ENCODE data around the gene COLEC12. TPM values are rescaled to one million over a fixed set of nuclear protein-coding genes. Genes with fewer than 3 reads are reported as not detected.

COLEC12 gene
- total and polyA plus RNA-seq, 2 experiments from 2014 or later = 23.2 to 28.3 TPM

DNA sequence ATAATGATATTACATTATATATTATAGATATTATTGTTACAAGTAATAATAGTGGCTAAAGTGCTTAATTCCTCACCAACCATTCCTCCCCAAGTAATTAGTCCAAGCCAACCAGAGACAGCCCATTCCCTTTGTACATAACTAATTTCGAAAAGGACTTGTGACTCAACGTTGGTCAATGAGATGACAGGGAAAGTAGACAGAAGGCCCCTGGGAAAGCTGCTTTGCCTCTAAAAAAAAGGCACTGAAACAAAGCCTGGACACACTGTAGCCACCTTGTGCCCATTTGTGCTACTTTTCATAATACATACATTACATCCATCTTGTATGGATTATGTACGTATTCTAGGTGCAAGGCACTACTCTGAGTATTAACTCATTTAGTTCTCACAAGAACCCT, 28.8 kb downstream of the COLEC12 start:
- Histone ChIP-seq H3K9me3 (ENCODE audit: low read depth) (no peaks in the 10 kb centered on the region), H3K79me2 (no peaks in the 10 kb centered on the region), H2AFZ (no peak overlapping the region), H3K4me3 (no peak overlapping the region), H3K4me1 (ENCODE audit: insufficient read depth) (peaks cover 16% of the 10 kb centered on the region), H4K20me1 (ENCODE audit: insufficient read depth, poor library complexity, severe bottlenecking) (no peaks in the 10 kb centered on the region), H3K4me2 (no peak overlapping the region), H3K36me3 (replicated peaks; ENCODE audit: insufficient read depth, low read depth) (no peaks in the 10 kb centered on the region), H3K27ac (no peak overlapping the region), H3K9me2 (replicated peaks; ENCODE audit: insufficient read depth) (no peaks in the 10 kb centered on the region), H3K27me3 (no peaks in the 10 kb centered on the region)
- 89% methylated on average over 3 of the region's 3 CpGs for WGBS (ENCODE audit: low lambda C conversion rate, missing lambda C conversion rate)
- DNase-seq (ENCODE audit: low spot score) = no peak
- TF ChIP-seq EZH2 (IDR thresholded peaks at IDR 0.05; ENCODE audit: borderline replicate concordance) (no peak), CTCF (IDR thresholded peaks at IDR 0.05; ENCODE audit: poor library complexity) (no peak), EZH2phosphoT487 (IDR thresholded peaks at IDR 0.05; ENCODE audit: low read depth, severe bottlenecking, unreplicated experiment) (no peak)

- Histone ChIP-seq H3K4me1 (ENCODE audit: insufficient read depth) (peaks cover 12% of the 10 kb centered on the region), H3K4me3 (no peak overlapping the region), H3K79me2 (no peaks in the 10 kb centered on the region), H3K9me2 (replicated peaks; ENCODE audit: insufficient read depth) (no peaks in the 10 kb centered on the region), H3K4me2 (no peak overlapping the region), H3K36me3 (replicated peaks; ENCODE audit: insufficient read depth, low read depth) (no peaks in the 10 kb centered on the region), H4K20me1 (ENCODE audit: insufficient read depth, poor library complexity, severe bottlenecking) (no peaks in the 10 kb centered on the region), H2AFZ (no peak overlapping the region), H3K27me3 (no peaks in the 10 kb centered on the region), H3K27ac (no peak overlapping the region), H3K9me3 (ENCODE audit: low read depth) (no peaks in the 10 kb centered on the region)
- no peak for TF ChIP-seq CTCF (IDR thresholded peaks at IDR 0.05; ENCODE audit: poor library complexity)
- 78% methylated on average over 5 of the region's 5 CpGs for WGBS (ENCODE audit: low lambda C conversion rate, missing lambda C conversion rate)
- DNase-seq (ENCODE audit: low spot score) = no peak
These were observed 29.6 kb downstream of the COLEC12 start for GRCh38 chr18:470661-471501.

DNA sequence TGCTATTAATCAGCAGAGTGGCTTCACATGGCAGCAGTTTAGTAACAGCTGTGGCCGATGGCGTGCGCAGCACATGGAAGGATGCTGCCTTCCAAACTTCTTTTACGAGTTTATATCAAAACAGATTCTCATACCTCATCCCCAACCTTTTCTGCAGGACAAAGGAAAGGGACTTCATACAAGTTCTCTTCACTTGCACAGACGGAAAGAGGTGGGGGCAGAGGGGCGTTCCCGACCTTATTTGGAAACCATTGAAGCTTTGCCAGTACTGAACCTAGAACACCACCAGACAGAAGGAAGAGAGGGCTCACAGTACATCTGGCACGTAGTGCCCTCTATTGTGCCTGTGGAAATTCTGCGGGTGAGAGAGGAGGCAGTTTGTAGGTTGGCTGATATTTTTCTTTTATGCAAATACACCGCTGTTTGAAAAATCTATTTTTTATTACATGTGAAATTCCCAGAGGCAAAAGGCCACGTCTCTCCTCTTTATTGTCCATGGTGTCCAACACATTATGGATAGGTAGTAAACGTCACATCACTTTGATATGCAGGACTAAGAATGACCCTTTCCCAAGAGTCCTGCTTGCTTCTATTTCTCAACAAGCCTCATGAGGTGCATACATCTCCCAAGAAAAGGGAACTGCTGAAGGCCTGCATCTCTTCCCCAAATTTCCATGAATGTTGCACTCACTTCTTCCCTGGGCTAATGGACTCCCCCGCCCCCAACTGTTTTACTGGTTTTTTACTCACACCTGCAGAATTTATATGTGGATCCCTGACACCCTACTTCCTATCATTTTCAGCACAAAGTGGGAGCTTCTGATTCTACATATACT, 31.3 kb downstream of the COLEC12 start:
- no peaks in the 10 kb centered on the region for H3K9me2 ChIP-seq (replicated peaks; ENCODE audit: insufficient read depth)
- H2AFZ ChIP-seq = no peak overlapping the region
- no peaks in the 10 kb centered on the region for H3K27me3 ChIP-seq
- 76% methylated on average over 13 of the region's 13 CpGs for WGBS (ENCODE audit: low lambda C conversion rate, missing lambda C conversion rate)
- H3K4me1 ChIP-seq (ENCODE audit: insufficient read depth) = no peaks in the 10 kb centered on the region
- H3K4me3 ChIP-seq = no peak overlapping the region
- no peaks in the 10 kb centered on the region for H3K9me3 ChIP-seq (ENCODE audit: low read depth)
- TF ChIP-seq EZH2 (IDR thresholded peaks at IDR 0.05; ENCODE audit: borderline replicate concordance) (no peak), EZH2phosphoT487 (IDR thresholded peaks at IDR 0.05; ENCODE audit: low read depth, severe bottlenecking, unreplicated experiment) (no peak), CTCF (IDR thresholded peaks at IDR 0.05; ENCODE audit: poor library complexity) (no peak)
- H3K4me2 ChIP-seq = no peak overlapping the region
- H3K36me3 ChIP-seq (replicated peaks; ENCODE audit: insufficient read depth, low read depth) = no peaks in the 10 kb centered on the region
- no peak overlapping the region for H3K27ac ChIP-seq
- no peaks in the 10 kb centered on the region for H3K79me2 ChIP-seq
- DNase-seq (ENCODE audit: low spot score) = no peak
- no peaks in the 10 kb centered on the region for H4K20me1 ChIP-seq (ENCODE audit: insufficient read depth, poor library complexity, severe bottlenecking)
